K562 treated with DMSO at 1 percent for 4 hours (cell line): Measurements from ENCODE around the gene MAGIX. TPM values are rescaled to one million over a fixed set of nuclear protein-coding genes. Genes with fewer than 3 reads are reported as not detected.

Experiments used
- total RNA-seq: library from RNA; unstranded; fragments of 300-600 nt; gene quantifications from 2 replicates; pipeline ENCODE4 v1.2.3, GENCODE V29; 2022; ENCODE audit not compliant: insufficient read depth

MAGIX gene
- 4.6 and 7.0 TPM in 2 replicates for total RNA-seq

DNA sequence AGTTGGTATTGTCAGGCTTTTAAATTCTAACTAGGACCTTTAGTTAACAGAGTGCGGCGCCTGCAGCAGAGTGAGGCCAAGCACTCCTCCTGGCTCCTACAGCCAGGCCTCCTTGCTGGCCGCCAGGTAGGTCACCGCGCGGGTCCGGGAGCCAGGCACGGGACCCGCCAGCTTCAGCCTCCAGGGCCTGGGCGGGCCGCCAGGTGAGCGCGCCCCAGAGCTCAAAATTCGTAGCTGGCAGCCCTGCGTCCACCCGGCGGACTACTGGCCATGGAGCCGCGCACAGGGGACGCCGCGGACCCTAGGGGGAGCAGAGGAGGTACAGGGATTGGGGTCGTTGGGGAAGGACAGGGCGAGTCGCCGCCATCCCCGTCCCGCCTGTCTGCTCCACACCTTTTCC, at the start of gene MAGIX:
MAGIX (plus strand) TSS at position 139 of the 400 bp plus-strand sequence; CDS start at position 271, 132 bp downstream.

DNA sequence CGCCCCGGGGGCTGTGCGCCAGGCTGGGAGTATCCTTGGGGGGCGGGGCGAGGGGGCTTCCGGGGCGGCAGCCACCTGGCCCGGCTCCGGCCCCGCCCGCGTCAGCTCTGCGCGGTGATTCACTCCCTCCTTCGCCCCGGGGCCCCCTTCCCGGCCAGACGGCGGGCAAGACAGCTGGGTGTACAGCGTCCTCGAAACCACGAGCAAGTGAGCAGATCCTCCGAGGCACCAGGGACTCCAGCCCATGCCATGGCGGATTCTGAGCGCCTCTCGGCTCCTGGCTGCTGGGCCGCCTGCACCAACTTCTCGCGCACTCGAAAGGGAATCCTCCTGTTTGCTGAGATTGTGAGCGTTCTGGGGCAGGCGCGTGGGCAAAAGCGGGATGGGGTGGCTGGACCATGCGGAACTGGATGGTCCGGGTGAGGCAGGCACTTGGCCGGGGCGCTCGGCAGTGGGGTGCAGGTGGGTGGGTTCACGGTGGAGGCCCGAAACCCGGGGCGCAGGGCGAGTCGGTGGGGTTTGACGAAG, 9.3 kb downstream of the MAGIX start, which contains the start of gene PLP2:
PLP2 (plus strand) TSS at position 147 of the 528 bp plus-strand sequence; CDS start at position 250, 103 bp downstream.

DNA sequence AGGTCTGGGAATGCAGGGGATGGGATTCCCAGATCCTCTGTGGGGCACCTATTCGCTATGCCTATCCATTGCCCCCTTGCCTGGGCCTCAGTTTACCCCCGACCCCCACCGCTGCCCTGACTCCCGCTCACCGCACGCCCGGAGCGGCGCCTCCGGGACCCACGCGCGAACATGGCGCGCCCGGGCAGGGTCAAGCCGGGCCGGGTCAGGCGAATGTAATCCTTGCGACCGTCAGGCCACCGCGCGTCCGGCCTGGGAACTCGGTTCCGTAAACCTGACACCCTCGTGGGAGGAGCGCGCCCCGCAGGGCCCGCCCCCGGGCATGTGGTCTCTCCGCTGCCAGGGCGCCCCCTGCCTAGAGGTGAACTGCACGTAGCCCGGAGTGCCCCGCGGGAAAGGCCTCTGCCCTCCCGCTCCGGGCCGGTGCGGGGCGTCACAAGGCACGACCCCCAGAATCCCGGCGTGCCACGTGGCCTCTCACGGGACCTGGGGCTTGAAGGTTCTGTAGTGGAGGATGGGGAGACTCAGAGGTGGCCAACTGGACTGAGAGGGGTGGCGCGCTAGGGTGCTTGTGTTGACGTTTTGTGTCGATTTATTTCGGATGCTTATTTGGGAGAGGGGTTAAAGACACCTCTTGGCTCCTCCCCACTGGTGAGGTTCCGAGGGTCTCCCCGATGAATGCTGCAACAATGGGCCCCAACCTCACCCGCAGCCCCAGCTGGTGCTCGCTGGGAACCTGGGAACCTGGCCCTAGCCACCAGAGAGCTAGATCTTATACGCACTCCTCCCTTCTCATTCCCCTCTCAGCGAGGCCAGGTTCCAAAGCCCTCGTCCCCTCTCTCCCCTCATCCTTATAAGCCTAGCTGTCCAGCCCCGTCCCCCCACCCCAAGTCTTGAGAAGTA, 23.8 kb downstream of the MAGIX start, which contains the start of gene PRICKLE3:
PRICKLE3 (minus strand) TSS at position 249 of the 903 bp plus-strand sequence; CDS start at position 173, 76 bp downstream.

DNA sequence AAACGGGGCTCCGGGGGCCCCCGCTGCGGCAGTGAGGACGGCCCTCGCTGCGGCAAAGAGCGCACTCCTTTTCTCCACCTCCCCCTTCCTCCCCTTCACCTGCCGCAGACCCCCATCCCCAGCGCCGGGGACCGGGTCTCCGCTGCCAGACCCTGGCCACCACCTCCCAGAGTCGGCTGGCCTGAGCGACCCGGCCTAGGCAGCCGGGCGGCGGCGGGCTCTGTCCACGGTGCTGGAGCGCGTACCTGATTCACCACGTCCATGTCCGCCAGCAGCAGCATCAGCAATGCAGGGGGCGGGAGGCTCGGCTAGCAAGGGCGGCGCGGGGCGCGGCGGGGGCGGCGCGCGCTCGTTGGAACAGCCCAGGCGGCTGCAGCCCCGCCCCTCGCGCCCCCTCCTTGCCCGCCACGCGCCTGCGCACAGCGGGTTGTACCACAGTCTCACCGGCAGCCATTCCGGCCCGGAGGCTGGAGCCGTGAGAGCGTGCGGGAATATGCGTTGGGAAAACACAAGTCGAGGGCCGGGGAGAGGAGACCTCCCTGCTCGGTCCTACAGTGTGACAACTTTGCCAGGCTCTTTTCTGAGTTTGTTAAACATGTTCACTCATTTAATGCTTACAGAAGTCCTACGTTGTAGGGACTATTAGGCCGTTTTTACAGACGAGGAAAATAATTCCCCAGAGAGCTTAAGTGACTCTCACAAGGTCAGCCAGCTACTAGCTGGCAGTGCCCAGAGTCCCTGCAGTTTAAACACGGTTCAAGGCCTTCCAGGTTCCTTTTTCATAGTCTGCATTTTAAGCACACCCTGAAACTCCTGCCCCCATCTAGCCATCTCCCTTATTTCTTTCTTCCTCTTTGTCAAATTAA, 37.6 kb downstream of the MAGIX start, which contains the start of gene SYP:
SYP (minus strand) TSS at position 288 of the 866 bp plus-strand sequence; CDS start at position 281, 7 bp downstream.

Other genes with a start within 250 kb of the MAGIX start
- gene PIM2, start 243.7 kb upstream of the MAGIX start, total RNA-seq, result 84.9 and 120 TPM in 2 replicates
- 73.0 and 87.7 TPM in 2 replicates for gene OTUD5, start 205.2 kb upstream of the MAGIX start, total RNA-seq
- 3.4 and 3.8 TPM in 2 replicates for gene KCND1, start 190.9 kb upstream of the MAGIX start, total RNA-seq
- gene GRIPAP1, start 160.5 kb upstream of the MAGIX start, total RNA-seq, result 26.9 and 27.0 TPM in 2 replicates
- gene TFE3, start 119.4 kb upstream of the MAGIX start, total RNA-seq, result 25.4 and 31.6 TPM in 2 replicates
- 3.2 and 4.6 TPM in 2 replicates for gene CCDC120, start 103.8 kb upstream of the MAGIX start, total RNA-seq
- gene PRAF2, start 88.8 kb upstream of the MAGIX start, total RNA-seq, result 2.9 and 7.4 TPM in 2 replicates
- gene WDR45, start 82.9 kb upstream of the MAGIX start, total RNA-seq, result 130 and 139 TPM in 2 replicates
- gene GPKOW, start 39.0 kb upstream of the MAGIX start, total RNA-seq, result 30.7 and 38.3 TPM in 2 replicates
- gene PLP2, start 9.1 kb downstream of the MAGIX start, total RNA-seq, result 260 and 274 TPM in 2 replicates
- 18.2 and 23.2 TPM in 2 replicates for gene PRICKLE3, start 23.6 kb downstream of the MAGIX start, total RNA-seq
- gene SYP, start 37.4 kb downstream of the MAGIX start, total RNA-seq, result 0.83 and 2.3 TPM in 2 replicates
- gene CACNA1F, start 70.6 kb downstream of the MAGIX start, total RNA-seq, result 0.33 TPM in 1 of 2 replicates, not detected in the other
- gene CCDC22, start 72.7 kb downstream of the MAGIX start, total RNA-seq, result 19.9 and 24.8 TPM in 2 replicates
- gene FOXP3, start 102.0 kb downstream of the MAGIX start, total RNA-seq, result not detected in 2 replicates
- gene PPP1R3F, start 107.0 kb downstream of the MAGIX start, total RNA-seq, result 3.4 and 4.3 TPM in 2 replicates
- gene GAGE10, start 140.9 kb downstream of the MAGIX start, total RNA-seq, result not detected in 2 replicates
- not detected in 2 replicates for gene GAGE12J, start 159.3 kb downstream of the MAGIX start, total RNA-seq
- 4.6 and 7.1 TPM in 2 replicates for gene GAGE13, start 168.8 kb downstream of the MAGIX start, total RNA-seq